ENCODE data around the gene STX11.
A peak's percentile ranks its signal among the peaks of the same experiment; 100 is the strongest.
"Not testable (repeated sequence)": the region's sequence is repeated elsewhere in the genome, so short reads cannot be mapped to it uniquely, and the experiment has no call there.

The STX11 gene

DNA sequence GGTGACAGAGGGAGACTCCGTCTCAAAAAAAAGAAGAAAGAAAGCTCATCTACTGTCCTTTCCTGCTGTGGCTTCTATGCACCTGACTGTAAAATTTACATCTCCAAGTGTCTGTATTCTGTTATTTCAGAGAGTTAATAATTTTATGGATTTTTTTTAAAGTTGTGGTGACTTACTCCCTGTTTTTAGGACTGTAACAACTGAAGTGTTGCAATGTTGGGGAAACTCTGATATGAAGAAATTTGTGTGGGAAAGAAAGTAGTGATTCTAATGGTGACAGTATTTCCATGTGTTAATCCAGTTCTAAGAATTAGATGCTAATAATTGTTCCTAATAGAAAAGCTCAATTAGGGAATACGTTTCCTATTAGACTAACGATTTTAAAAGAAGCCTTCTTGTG is 27.4 kb downstream of the STX11 start:
- TF ChIP-seq, protein P1, sequence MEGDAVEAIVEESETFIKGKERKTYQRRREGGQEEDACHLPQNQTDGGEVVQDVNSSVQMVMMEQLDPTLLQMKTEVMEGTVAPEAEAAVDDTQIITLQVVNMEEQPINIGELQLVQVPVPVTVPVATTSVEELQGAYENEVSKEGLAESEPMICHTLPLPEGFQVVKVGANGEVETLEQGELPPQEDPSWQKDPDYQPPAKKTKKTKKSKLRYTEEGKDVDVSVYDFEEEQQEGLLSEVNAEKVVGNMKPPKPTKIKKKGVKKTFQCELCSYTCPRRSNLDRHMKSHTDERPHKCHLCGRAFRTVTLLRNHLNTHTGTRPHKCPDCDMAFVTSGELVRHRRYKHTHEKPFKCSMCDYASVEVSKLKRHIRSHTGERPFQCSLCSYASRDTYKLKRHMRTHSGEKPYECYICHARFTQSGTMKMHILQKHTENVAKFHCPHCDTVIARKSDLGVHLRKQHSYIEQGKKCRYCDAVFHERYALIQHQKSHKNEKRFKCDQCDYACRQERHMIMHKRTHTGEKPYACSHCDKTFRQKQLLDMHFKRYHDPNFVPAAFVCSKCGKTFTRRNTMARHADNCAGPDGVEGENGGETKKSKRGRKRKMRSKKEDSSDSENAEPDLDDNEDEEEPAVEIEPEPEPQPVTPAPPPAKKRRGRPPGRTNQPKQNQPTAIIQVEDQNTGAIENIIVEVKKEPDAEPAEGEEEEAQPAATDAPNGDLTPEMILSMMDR (IDR thresholded peaks at IDR 0.05; ENCODE audit: low read depth, low read length) = no peak
- DNase-seq (ENCODE audit: low read depth in 2 of 2) = no peak
- no peak overlapping the region for H3K4me3 ChIP-seq (replicated peaks in 1 of 2; ENCODE audit: low read depth in 2 of 2, low read length in 2 of 2)

DNA sequence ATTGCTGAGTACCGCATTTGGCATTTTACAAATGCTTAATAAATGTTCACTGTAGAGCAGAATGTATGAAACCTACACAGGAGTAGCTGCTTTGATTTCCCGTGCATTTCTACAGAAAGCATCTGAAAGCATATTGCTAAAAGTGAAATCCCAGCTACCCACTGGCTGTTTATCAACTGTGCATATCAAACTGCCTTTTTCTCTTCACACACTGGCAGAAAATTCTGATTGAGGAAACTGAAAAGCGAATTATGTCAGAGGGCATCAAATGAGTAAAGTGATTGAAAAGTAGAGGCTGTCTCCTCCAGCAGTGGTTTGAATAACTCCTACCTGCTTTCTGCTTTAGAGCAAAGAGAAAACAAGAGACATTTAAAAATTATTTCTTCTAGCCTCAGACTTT is 28.0 kb downstream of the STX11 start:
- H3K4me3 ChIP-seq (replicated peaks in 1 of 2; ENCODE audit: low read depth in 2 of 2, low read length in 2 of 2) = no peak overlapping the region
- TF ChIP-seq, protein P1 (IDR thresholded peaks at IDR 0.05; ENCODE audit: low read depth, low read length) = no peak
- DNase-seq (ENCODE audit: low read depth in 2 of 2) = no peak

DNA sequence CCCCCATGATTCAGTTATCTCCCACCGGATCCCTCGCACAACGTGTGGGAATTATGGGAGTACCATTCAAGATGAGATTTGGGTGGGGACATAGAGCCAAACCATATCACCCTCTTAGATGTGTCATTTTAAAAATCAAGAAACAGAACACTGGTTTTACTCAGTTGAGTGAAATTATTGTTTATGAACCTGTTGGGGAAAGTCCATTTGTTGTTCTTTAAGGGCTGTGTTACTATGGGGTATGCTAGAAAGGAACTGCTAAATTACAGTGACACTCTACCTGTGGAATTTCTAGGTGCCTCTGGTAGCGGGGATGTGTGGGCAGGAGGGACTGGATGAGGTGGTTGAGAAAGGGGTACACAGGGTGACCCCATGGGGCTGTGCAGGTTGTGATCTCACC is 28.9 kb downstream of the STX11 start:
- TF ChIP-seq, protein P1 (IDR thresholded peaks at IDR 0.05; ENCODE audit: low read depth, low read length) = no peak
- H3K4me3 ChIP-seq (replicated peaks in 1 of 2; ENCODE audit: low read depth in 2 of 2, low read length in 2 of 2) = no peak overlapping the region
- DNase-seq (ENCODE audit: low read depth in 2 of 2) = no peak

DNA sequence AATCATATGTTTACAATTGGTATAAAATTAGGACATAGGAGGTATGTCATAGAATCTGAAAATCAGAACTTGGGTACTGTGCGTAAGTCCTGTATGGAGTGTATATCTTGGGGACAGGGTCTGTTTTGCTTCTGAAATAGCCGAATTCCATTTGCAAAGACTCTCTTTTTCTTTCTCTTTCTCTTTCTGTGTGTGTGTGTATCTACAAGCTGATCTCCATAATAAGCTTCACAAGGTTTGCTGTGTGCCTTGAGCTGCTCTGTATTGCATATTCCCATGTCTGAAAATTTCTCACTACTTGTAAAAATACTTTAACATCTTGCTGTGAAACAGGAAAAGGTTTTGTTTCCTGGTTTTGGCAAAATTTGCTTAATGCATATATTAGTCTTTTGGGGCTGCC is 29.5 kb downstream of the STX11 start:
- no peak overlapping the region for H3K4me3 ChIP-seq (replicated peaks in 1 of 2; ENCODE audit: low read depth in 2 of 2, low read length in 2 of 2)
- TF ChIP-seq, protein P1 (IDR thresholded peaks at IDR 0.05; ENCODE audit: low read depth, low read length) = no peak

DNA sequence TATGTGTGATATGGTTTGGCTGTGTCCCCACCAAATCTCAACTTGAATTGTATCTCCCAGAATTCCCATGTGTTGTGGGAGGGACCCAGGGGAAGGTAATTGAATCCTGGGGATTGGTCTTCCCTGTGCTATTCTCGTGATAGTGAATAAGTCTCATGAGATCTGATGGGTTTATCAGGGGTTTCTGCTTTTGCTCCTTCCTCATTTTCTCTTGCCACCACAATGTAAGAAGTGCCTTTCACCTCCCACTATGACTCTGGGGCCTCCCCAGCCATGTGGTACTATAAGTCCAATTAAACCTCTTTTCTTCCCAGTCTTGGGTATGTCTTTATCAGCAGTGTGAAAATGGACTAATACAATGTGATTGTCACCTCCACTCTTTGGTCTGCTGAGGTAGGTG is 30.0 kb downstream of the STX11 start:
- not testable (repeated sequence) for H3K4me3 ChIP-seq (replicated peaks in 1 of 2; ENCODE audit: low read depth in 2 of 2, low read length in 2 of 2); DNase-seq (ENCODE audit: low read depth in 2 of 2)

More for the DNA sequence above, 29.5 kb downstream of the STX11 start:
- DNase-seq (ENCODE audit: low read depth in 2 of 2) = no peak

DNA sequence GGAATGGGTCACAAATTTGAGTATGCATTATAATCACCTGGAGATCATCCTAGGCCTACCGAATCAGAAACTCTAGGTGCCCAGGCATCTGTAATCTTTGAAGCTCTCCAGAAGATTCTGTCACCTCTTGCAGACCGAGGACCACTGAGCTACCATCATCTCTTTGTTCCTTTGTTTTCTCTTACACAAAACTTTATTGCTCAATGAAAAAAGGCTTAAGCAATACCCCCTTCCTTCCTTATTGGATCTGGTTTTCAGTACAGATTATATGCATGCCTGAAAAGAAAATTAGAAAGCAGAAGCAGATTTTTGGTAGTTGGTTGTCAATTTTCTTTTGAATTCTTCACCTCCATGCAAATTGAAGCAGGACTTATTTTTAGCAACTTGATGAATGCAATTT is 31.3 kb downstream of the STX11 start:
- DNase-seq (ENCODE audit: low read depth in 2 of 2) = peak in 1 of 2 donors; percentile 40
- H3K4me3 ChIP-seq (replicated peaks in 1 of 2; ENCODE audit: low read depth in 2 of 2, low read length in 2 of 2) = no peak overlapping the region

DNA sequence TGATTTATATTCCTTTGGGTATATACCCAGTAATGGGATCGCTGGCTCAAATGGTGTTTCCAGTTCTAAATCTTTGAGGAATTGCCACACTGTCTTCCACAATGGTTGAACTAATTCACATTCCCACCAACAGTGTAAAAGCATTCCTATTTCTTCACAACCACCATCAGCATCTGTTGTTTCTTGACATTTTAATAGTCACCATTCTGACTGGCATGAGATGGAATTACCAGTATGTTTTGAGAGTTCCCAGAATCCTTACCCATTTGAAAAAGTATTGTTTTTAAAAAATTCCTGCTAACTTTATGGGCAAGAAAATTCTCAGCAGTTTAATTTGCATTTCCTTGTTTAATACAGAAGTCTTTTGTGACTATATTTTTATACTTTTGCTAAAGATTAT is 33.9 kb downstream of the STX11 start:
- not testable (repeated sequence) for DNase-seq (ENCODE audit: low read depth in 2 of 2); H3K4me3 ChIP-seq (replicated peaks in 1 of 2; ENCODE audit: low read depth in 2 of 2, low read length in 2 of 2)

More for the DNA sequence above, 31.3 kb downstream of the STX11 start:
- TF ChIP-seq, protein P1 (IDR thresholded peaks at IDR 0.05; ENCODE audit: low read depth, low read length) = no peak

DNA sequence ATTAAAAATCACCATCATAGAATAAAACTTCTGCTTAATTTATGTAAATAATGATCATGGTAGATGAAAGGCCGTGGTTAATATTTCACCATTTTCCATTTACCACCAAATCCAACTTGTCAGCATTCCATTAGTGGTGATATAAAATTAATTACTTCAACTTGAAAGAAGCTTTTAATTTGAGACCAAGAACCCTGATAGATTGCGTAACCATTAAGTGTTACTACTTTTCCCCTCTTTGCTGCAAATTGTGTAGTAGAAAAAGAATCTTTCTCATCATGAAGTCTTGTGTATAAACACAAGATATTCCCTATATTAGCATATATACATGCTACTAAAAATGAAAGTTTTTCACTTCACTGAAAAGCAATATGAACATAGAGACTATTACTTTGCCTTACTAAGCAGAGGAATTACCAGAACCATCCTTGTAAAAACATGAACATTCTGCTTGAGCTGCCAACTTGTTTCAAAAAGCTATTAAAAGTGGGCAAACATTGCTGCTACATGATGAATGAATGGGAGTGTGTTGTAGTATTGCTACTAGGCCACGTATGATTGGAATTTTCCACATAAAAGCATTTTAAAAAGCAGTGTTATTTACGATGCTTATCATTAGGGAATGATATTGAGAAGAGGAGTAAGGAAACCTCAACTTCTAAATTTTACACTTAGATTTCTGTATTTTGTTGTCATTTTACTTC is 35.0 kb downstream of the STX11 start:
- H3K4me3 ChIP-seq (replicated peaks in 1 of 2; ENCODE audit: low read depth in 2 of 2, low read length in 2 of 2) = no peak overlapping the region
- TF ChIP-seq, protein P1 (IDR thresholded peaks at IDR 0.05; ENCODE audit: low read depth, low read length) = no peak
- DNase-seq (ENCODE audit: low read depth in 2 of 2) = no peak

Data from cardiac fibroblast (primary cell).